GM15510 (cell line): ENCODE data around the gene TUT7.

Source experiments
- POLR2A ChIP-seq: IDR thresholded peaks from 3 replicates; pipeline ENCODE4 v1.6.1; 2011; ENCODE audit warnings: borderline replicate concordance; ENCODE audit not compliant: insufficient read length; ENCODE audit errors: extremely low read depth

Gene TUT7

DNA sequence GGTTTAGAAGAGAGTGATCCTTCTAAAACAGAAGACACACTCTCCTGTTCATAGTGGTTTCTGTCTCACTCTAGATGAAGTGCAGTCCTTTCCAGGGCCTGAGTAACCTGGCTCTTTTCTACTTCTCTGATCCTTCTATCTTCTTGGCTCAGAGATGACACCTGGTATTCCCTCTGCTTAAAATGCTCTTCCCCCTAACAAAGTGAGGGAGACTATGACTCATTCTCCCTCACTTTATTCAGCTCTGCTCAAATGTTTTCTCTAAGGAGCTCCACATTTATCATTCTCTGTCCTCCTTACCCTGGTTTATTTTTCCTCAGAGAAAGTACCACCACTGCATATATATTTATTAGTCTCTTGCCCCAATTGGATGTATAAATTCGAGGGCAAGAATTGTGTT lies 24.6 kb downstream of the TUT7 start:
- TF ChIP-seq POLR2A, result no peak

DNA sequence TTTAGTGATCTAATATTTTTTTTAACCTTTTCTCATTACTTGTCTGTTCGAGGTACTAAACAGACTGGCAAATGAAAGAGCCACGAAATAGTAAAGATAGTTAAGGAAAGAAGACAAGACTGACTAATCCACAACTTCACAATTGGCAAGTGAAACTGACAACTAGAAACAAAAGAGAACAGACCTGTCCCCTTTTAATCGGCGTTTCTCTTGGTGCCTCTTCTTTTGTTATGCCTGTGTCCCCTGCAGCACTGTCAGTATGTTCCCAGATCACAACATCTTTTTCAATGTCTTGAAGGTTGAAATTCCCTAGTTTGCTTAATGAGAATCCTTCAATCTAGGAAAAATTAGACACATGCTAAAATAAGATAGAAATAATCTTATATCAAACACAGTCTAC lies 26.1 kb downstream of the TUT7 start:
- TF ChIP-seq POLR2A, result no peak

GRCh38 chr9:86326536-86326935 lies 27.7 kb downstream of the TUT7 start:
- TF ChIP-seq POLR2A, result no peak

DNA sequence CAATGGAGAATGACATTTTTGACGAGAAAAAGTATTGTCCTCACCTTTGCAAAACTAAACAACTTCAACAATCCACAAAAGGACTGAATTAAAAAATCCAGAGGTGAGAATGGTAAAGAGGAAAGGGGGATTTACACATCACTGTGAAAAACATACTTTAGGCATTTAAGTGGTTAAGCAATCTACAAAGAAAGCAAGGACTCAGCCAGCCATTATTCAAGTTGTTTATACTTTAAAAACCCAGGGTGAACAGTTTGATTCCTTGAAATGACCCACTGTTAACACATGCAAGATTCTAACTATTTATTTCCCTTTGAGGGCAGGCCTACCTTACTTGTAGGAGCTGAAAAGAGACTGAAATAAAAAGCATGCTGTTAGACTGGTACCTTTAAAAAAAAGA lies 29.3 kb downstream of the TUT7 start:
- no peak for TF ChIP-seq POLR2A

- TF ChIP-seq POLR2A, result no peak
Observed at GRCh38 chr9:86324308-86324707, 29.9 kb downstream of the TUT7 start.

DNA sequence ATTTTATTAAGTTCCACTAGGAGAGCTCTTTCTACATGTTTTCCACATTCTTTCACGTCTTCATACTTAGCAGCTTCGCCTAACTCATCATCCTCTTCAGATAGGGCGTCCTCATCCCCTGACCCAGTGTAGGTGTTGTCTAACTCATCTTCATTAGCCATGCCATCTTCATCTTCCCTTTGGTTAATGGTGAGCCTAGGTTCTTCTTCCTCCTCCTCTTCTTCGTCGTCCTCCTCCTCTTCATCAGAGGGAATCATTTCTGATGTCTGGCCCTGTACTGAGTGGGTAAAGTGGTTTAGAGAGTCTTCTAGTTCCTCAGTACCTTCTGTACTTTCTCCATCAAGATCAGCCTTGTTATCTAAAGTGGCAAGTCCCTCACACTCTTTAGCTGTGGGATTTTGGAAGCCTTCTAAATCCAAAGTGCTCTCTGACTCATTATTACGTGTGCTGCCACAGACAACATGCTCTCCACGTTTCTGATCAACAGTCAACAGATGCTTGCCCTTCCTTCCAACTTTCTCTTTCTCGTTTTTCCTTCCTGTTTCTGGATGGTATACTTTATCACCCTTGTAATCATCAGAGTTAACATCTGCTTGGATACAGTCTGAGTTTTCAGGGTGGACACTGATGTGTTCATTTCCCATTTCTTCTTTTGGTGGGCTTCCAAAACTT lies 31.1 kb downstream of the TUT7 start:
- no peak for TF ChIP-seq POLR2A

GRCh38 chr9:86321373-86321772 lies 32.8 kb downstream of the TUT7 start:
- no peak for TF ChIP-seq POLR2A

DNA sequence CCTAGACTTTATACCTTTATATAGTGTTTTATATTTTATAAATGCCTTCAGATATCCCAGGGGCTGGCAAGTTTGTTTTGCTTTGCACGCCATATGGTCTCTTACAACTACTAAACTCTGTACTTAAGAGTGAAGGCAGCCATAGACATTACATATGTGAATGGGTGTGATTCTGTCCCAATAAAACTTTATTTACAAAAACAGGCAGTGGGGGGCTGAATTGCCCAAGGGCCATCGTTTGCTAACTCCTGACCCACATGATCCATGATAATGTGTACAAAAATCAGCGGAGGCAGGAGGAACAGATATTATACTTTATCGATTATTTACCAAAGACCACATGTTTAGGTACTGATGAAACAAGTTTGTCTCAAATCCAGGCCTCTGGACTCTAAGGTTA lies 36.0 kb downstream of the TUT7 start:
- no peak for TF ChIP-seq POLR2A

DNA sequence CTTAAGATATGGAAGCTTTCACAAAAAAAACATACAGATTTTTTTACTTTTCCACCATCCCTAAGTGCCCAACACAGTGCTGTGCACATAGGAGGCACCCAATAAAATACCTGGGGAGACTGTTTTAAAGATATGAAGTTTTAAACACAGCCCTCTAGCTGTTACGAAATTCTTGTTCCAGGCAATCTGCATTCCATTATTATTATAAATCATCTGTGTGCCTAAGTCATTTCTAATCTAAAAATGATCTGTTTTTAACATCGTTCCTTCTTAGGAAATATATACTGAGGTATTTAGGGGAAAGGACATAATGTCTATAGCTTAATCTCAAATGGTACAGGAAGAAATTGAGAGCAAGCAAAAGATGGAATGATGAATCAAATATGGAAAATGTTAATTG lies 39.1 kb downstream of the TUT7 start:
- TF ChIP-seq POLR2A, result no peak

- TF ChIP-seq POLR2A, result no peak
Observed at GRCh38 chr9:86308687-86309086, 45.5 kb downstream of the TUT7 start.

DNA sequence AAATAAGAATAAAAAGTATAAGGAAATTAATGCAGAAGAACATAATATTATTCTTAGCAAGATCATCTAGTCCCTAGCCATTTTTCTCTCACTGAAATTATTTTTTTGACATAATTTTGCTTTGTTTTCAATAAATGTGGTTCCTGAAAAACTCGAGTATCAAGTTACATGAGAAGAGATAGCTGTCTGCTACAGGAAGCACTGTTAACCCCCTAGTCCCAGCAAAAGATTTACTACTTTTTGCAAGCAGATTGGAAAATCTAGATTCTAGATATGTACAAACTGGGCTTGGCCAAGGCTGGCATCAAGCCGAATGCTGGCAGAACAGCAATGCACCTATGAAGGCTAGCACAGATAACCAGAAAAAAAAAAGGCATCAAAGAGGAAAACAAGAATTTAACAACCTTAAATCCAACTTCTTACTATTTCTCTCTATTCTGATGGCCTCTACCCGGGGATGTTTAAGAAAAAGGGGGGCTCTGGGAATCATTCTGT lies 49.9 kb downstream of the TUT7 start:
- TF ChIP-seq POLR2A, result no peak

DNA sequence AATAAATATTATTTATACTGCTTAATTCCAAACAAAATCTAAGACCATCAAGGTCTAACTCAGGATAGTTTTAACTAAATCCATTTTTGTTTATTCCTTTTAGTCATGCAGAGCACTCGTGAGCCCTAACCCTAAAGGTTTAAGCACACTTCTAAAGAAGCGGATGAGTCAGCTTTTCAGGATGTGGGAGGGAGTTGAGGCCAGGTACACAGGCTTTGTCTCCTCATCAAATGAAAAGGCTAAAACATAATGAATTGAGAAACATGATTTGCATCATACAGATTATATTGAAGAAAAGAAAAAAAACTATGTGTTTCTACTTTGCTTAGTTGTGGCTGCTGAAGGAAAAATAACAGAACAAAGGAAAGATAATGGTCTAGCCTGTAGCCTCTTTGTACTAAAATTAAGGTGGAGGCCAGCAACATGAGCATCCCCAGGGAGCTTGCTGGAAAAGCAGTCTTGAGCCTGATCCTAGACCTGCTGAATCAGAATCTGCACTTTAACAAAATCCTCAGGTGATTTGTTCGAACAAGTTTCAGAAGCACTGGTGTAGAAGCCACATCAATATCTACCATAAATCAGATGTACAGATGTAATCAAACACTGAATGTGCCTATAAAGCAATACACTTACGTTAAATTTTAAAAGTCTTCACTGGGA lies 50.8 kb downstream of the TUT7 start:
- no peak for TF ChIP-seq POLR2A

GRCh38 chr9:86301686-86302085 lies 52.5 kb downstream of the TUT7 start:
- no peak for TF ChIP-seq POLR2A

GRCh38 chr9:86300701-86301100 lies 53.5 kb downstream of the TUT7 start:
- TF ChIP-seq POLR2A, result no peak

DNA sequence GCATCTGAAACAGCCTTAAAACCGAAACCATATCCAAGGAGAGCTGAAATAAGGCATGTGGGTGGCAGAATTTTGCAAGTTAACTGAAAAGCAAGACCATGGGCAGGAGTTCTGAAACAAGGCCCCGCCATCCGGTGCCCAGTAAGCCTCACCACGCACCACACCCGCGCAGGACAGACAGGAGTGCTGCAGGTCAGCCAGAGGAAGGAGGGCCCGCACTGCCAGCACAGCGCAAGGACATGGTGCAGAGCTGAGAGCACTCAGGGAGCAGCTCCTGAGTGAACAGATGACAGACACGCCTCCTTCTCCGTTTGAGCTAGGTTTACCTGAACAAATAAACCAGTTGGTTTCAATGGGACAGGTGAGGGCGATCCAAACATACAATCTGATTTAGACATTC lies 55.3 kb downstream of the TUT7 start:
- no peak for TF ChIP-seq POLR2A

DNA sequence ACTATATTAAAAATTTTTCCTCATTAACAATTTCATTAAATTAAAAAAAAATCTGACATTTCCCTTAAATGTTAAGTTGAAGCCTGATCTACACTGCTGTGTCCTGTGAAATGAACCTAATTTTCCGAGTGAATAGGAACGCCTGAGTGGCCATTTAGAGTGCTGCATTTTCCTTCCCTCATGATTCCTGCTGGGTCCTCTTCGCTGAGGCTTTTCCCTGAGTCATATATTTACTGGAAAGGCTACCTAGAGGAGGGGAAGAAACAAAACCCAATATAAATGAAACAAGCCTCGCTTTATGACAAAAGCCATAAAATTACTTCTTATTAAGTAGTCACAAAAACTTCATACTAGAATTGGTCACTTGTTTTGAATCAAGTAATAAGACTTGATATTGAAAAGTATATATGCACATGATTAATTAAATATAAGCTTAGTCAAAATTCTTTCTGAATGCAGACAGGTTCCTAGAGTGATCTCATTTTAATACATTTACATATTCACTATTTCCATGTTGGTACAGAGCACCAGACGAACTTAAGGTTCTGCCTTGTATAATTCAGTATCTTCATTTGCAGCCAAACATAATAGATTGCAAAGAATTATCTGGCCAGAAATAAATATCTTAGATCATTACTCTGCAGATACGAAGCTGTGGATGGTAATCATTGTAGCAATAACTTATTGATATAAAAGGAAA lies 65.6 kb downstream of the TUT7 start:
- no peak for TF ChIP-seq POLR2A
